Hepatocyte (in vitro differentiated cells): Measurements from ENCODE around the gene CDCP1. TPM values are rescaled to one million over a fixed set of nuclear protein-coding genes. Genes with fewer than 3 reads are reported as not detected.
A peak's percentile ranks its signal among the peaks of the same experiment; 100 is the strongest.

Experiments used
- DNase-seq: peaks from one replicate; pipeline ENCODE4 v3.0.0-alpha.2; 2016; ENCODE audit warnings: low spot score
- H2AFZ ChIP-seq: fragments of 200-600 bp; sonication (generic); 2 replicates; pipeline ENCODE4 v1.6.0; 2016; ENCODE audit warnings: antibody characterized with exemption, mild to moderate bottlenecking
- H3K27ac ChIP-seq: fragments of 200-600 bp; sonication (generic); 2 replicates; pipeline ENCODE4 v1.5.1; 2016; ENCODE audit warnings: mild to moderate bottlenecking
- H3K27me3 ChIP-seq: fragments of 200-600 bp; sonication (generic); 2 replicates; pipeline ENCODE4 v1.6.1; 2016
- H3K36me3 ChIP-seq: fragments of 200-600 bp; sonication (generic); replicated peaks from 2 replicates; pipeline ENCODE4 v1.5.1; 2016; ENCODE audit warnings: low read depth; ENCODE audit not compliant: insufficient read depth
- H3K4me1 ChIP-seq: fragments of 200-600 bp; sonication (generic); 2 replicates; pipeline ENCODE4 v1.5.1; 2016; ENCODE audit warnings: mild to moderate bottlenecking, moderate library complexity; ENCODE audit not compliant: insufficient read depth
- H3K4me2 ChIP-seq: fragments of 200-600 bp; sonication (generic); 2 replicates; pipeline ENCODE4 v1.6.0; 2016
- H3K4me3 ChIP-seq: fragments of 200-600 bp; sonication (generic); 2 replicates; pipeline ENCODE4 v1.5.1; 2016; ENCODE audit warnings: mild to moderate bottlenecking
- H3K79me2 ChIP-seq: fragments of 200-600 bp; sonication (generic); 2 replicates; pipeline ENCODE4 v1.6.0; 2017; ENCODE audit warnings: mild to moderate bottlenecking
- H3K9me2 ChIP-seq: fragments of 200-600 bp; sonication (generic); replicated peaks from 2 replicates; pipeline ENCODE4 v1.6.0; 2017; ENCODE audit warnings: mild to moderate bottlenecking; ENCODE audit not compliant: insufficient read depth
- H3K9me3 ChIP-seq: fragments of 200-600 bp; sonication (generic); 2 replicates; pipeline ENCODE4 v1.5.1; 2016; ENCODE audit warnings: low read depth, mild to moderate bottlenecking
- H4K20me1 ChIP-seq: fragments of 200-600 bp; sonication (generic); 2 replicates; pipeline ENCODE4 v1.6.0; 2016; ENCODE audit warnings: mild to moderate bottlenecking; ENCODE audit not compliant: insufficient read depth, poor library complexity, severe bottlenecking
- CTCF ChIP-seq: fragments of 200-600 bp; sonication (generic); IDR thresholded peaks from 2 replicates; pipeline ENCODE4 v1.5.1; 2016; ENCODE audit warnings: antibody characterized with exemption, mild to moderate bottlenecking; ENCODE audit not compliant: poor library complexity
- EZH2 ChIP-seq: fragments of 200-600 bp; sonication (generic); IDR thresholded peaks from 2 replicates; pipeline ENCODE4 v1.6.1; 2016; ENCODE audit warnings: antibody characterized with exemption, mild to moderate bottlenecking, borderline replicate concordance
- EZH2phosphoT487 ChIP-seq: fragments of 200-600 bp; sonication (generic); IDR thresholded peaks from one replicate; pipeline ENCODE4 v1.6.1; 2018; ENCODE audit warnings: antibody characterized with exemption, mild to moderate bottlenecking, low read depth, moderate library complexity; ENCODE audit not compliant: unreplicated experiment, severe bottlenecking
- WGBS: methylation state at CpG from one replicate; pipeline ENCODE4 v1.1.6; 2016; ENCODE audit warnings: low lambda C conversion rate; ENCODE audit errors: missing lambda C conversion rate; 5-methylcytosine and 5-hydroxymethylcytosine counted together
- polyA plus RNA-seq: library from polyadenylated mRNA; unstranded; fragments of >200 nt; fragmentation: Nextera tagmentation; extraction: Ambion mirVana; gene quantifications from 2 replicates; pipeline ENCODE4 v1.2.1, GENCODE V29; 2016
- total RNA-seq: library from RNA; depleted of rRNA; stranded (reverse); fragments of >200 nt; gene quantifications from 2 replicates; pipeline ENCODE4 v1.2.3, GENCODE V29; 2014

Gene CDCP1
- total and polyA plus RNA-seq, 2 experiments from 2014 or later, result 4.8 to 7.0 TPM

- TF ChIP-seq EZH2phosphoT487, result no peak
- TF ChIP-seq CTCF, result peak; percentile 96
- TF ChIP-seq EZH2, result no peak
- H3K27ac ChIP-seq, result no peak overlapping the region
- no peak overlapping the region for H3K4me3 ChIP-seq
- WGBS, result 4% methylated on average over 11 of the region's 11 CpGs
- H3K4me2 ChIP-seq, result peak overlapping the region; percentile 66
- no peaks in the 10 kb centered on the region for H3K36me3 ChIP-seq
- peak; percentile 94 for DNase-seq
- no peaks in the 10 kb centered on the region for H4K20me1 ChIP-seq
- no peak overlapping the region for H2AFZ ChIP-seq
- peaks cover 13% of the 10 kb centered on the region for H3K27me3 ChIP-seq
- no peaks in the 10 kb centered on the region for H3K79me2 ChIP-seq
- no peaks in the 10 kb centered on the region for H3K9me2 ChIP-seq
- no peaks in the 10 kb centered on the region for H3K9me3 ChIP-seq
- H3K4me1 ChIP-seq, result peaks cover 7% of the 10 kb centered on the region
Measured at GRCh38 chr3:45037720-45038455, 108.3 kb downstream of the CDCP1 start.

- Histone ChIP-seq H3K4me3 (peak overlapping the region; percentile 2), H3K4me2 (peak overlapping the region; percentile 97), H2AFZ (peak overlapping the region; percentile 33), H3K36me3 (no peaks in the 10 kb centered on the region), H3K27ac (no peak overlapping the region), H3K27me3 (peaks cover 13% of the 10 kb centered on the region), H3K4me1 (peaks cover 7% of the 10 kb centered on the region), H3K79me2 (no peaks in the 10 kb centered on the region), H3K9me3 (no peaks in the 10 kb centered on the region), H3K9me2 (no peaks in the 10 kb centered on the region), H4K20me1 (no peaks in the 10 kb centered on the region)
- TF ChIP-seq EZH2 (no peak), EZH2phosphoT487 (no peak), CTCF (no peak)
- peak; percentile 52 for DNase-seq
- 32% methylated on average over 58 of the region's 64 CpGs for WGBS
Measured at GRCh38 chr3:45035441-45036301, 110.5 kb downstream of the CDCP1 start.

GRCh38 chr3:45034612-45035252, 111.4 kb downstream of the CDCP1 start:
- H3K4me3 ChIP-seq, result no peak overlapping the region
- DNase-seq, result no peak
- no peak overlapping the region for H3K27ac ChIP-seq
- 94% methylated on average over 3 of the region's 3 CpGs for WGBS
- H2AFZ ChIP-seq, result no peak overlapping the region
- H3K27me3 ChIP-seq, result peaks cover 13% of the 10 kb centered on the region
- H3K9me3 ChIP-seq, result no peaks in the 10 kb centered on the region
- no peaks in the 10 kb centered on the region for H4K20me1 ChIP-seq
- no peaks in the 10 kb centered on the region for H3K36me3 ChIP-seq
- H3K4me1 ChIP-seq, result peaks cover 7% of the 10 kb centered on the region
- H3K79me2 ChIP-seq, result no peaks in the 10 kb centered on the region
- no peak overlapping the region for H3K4me2 ChIP-seq
- no peak for TF ChIP-seq CTCF
- H3K9me2 ChIP-seq, result no peaks in the 10 kb centered on the region
